ENCODE data around the gene REXO1. TPM values are rescaled to one million over a fixed set of nuclear protein-coding genes. Genes with fewer than 3 reads are reported as not detected.

REXO1 gene
- total RNA-seq, 1 donor from 2014 or later = 34.2 TPM

GRCh38 chr19:1839658-1840540, 8.4 kb downstream of the REXO1 start:
- intact Hi-C loops (cut with DNase I) = no loop called here
- DNase-seq (ENCODE audit: low spot score) (no peak), ATAC-seq (no peak)

GRCh38 chr19:1837625-1838105, 10.6 kb downstream of the REXO1 start:
- intact Hi-C loops (cut with DNase I) = no loop called here
- DNase-seq (ENCODE audit: low spot score) (no peak), ATAC-seq (peak; percentile 19)

- intact Hi-C loops (cut with DNase I) = no loop called here
- DNase-seq (ENCODE audit: low spot score) (no peak), ATAC-seq (no peak)
Observed at GRCh38 chr19:1837222-1837565, 11.1 kb downstream of the REXO1 start.

- no peak for ATAC-seq
- intact Hi-C loops (cut with DNase I) = no loop called here
- no peak for DNase-seq (ENCODE audit: low spot score)
Observed at GRCh38 chr19:1836458-1837221, 11.6 kb downstream of the REXO1 start.

GRCh38 chr19:1833540-1833939, 14.7 kb downstream of the REXO1 start:
- ATAC-seq = no peak
- intact Hi-C loops (cut with DNase I) = no loop called here
- DNase-seq (ENCODE audit: low spot score) = no peak

GRCh38 chr19:1832046-1832663, 16.1 kb downstream of the REXO1 start:
- intact Hi-C loops (cut with DNase I) = no loop called here
- ATAC-seq (no peak), DNase-seq (ENCODE audit: low spot score) (no peak)

GRCh38 chr19:1830978-1831377, 17.3 kb downstream of the REXO1 start:
- intact Hi-C loops (cut with DNase I) = no loop called here
- no peak for ATAC-seq

GRCh38 chr19:1830568-1830967, 17.7 kb downstream of the REXO1 start:
- DNase-seq (ENCODE audit: low spot score) = no peak
- no peak for ATAC-seq
- intact Hi-C loops (cut with DNase I) = no loop called here

More at GRCh38 chr19:1830978-1831377, 17.3 kb downstream of the REXO1 start:
- DNase-seq (ENCODE audit: low spot score) = no peak

GRCh38 chr19:1829958-1830357, 18.3 kb downstream of the REXO1 start:
- intact Hi-C loops (cut with DNase I) = no loop called here
- no peak for ATAC-seq
- DNase-seq (ENCODE audit: low spot score) = no peak

GRCh38 chr19:1828279-1829238, 19.7 kb downstream of the REXO1 start:
- ATAC-seq (no peak), DNase-seq (ENCODE audit: low spot score) (no peak)
- intact Hi-C loops (cut with DNase I) = no loop called here

- intact Hi-C loops (cut with DNase I) = no loop called here
Observed at GRCh38 chr19:1827566-1828278, 20.6 kb downstream of the REXO1 start.

GRCh38 chr19:1826557-1827521, 21.4 kb downstream of the REXO1 start:
- DNase-seq (ENCODE audit: low spot score) (no peak), ATAC-seq (peak; percentile 21)
- intact Hi-C loops (cut with DNase I) = no loop called here

More at GRCh38 chr19:1827566-1828278, 20.6 kb downstream of the REXO1 start:
- DNase-seq (ENCODE audit: low spot score) (no peak), ATAC-seq (no peak)

- intact Hi-C loops (cut with DNase I) = no loop called here
- peak; percentile 89 for DNase-seq (ENCODE audit: low spot score)
- peak; percentile 90 for ATAC-seq
Observed at GRCh38 chr19:1825909-1826556, 22.2 kb downstream of the REXO1 start.

GRCh38 chr19:1824252-1824622, 24.0 kb downstream of the REXO1 start:
- intact Hi-C loops (cut with DNase I) = no loop called here
- no peak for ATAC-seq

GRCh38 chr19:1823539-1824251, 24.6 kb downstream of the REXO1 start:
- no peak for ATAC-seq
- intact Hi-C loops (cut with DNase I) = no loop called here
- no peak for DNase-seq (ENCODE audit: low spot score)

More at GRCh38 chr19:1824252-1824622, 24.0 kb downstream of the REXO1 start:
- DNase-seq (ENCODE audit: low spot score) = no peak

GRCh38 chr19:1823020-1823419, 25.3 kb downstream of the REXO1 start:
- DNase-seq (ENCODE audit: low spot score) (no peak), ATAC-seq (no peak)
- intact Hi-C loops (cut with DNase I) = no loop called here

Measured in sciatic nerve (tissue), 2 donors.